Type B pancreatic cell (in vitro differentiated cells): ENCODE measurements around the gene SUPT3H. TPM values are rescaled to one million over a fixed set of nuclear protein-coding genes. Genes with fewer than 3 reads are reported as not detected.

Experiments used
- DNase-seq: peaks from one replicate; pipeline ENCODE4 v3.0.0; 2021; ENCODE audit warnings: mixed read lengths; ENCODE audit not compliant: unreplicated experiment; ENCODE audit errors: extremely low spot score
- H3K27ac Mint-ChIP-seq: 2 replicates; pipeline ENCODE4 v1.8.0; 2021; ENCODE audit warnings: mild to moderate bottlenecking, mixed read lengths
- H3K27me3 Mint-ChIP-seq: 2 replicates; pipeline ENCODE4 v1.8.0; 2021; ENCODE audit warnings: mixed read lengths
- H3K36me3 Mint-ChIP-seq: 2 replicates; pipeline ENCODE4 v1.8.0; 2021; ENCODE audit warnings: mixed read lengths
- H3K4me1 Mint-ChIP-seq: one replicate; pipeline ENCODE4 v1.8.0; 2021; ENCODE audit warnings: mixed read lengths; ENCODE audit not compliant: unreplicated experiment
- H3K4me3 Mint-ChIP-seq: 2 replicates; pipeline ENCODE4 v1.8.0; 2021; ENCODE audit warnings: mild to moderate bottlenecking, mixed read lengths
- H3K9me3 Mint-ChIP-seq: 2 replicates; pipeline ENCODE4 v1.8.0; 2021; ENCODE audit warnings: mixed read lengths
- total RNA-seq: library from RNA; stranded (reverse); gene quantifications from 2 replicates; pipeline ENCODE4 v1.2.1, GENCODE V29; 2021; ENCODE audit warnings: low replicate concordance
- TF ChIP-seq, protein P1 (sequence below): fragments of 200-600 bp; sonication (generic); conservative IDR thresholded peaks from 2 replicates; pipeline ENCODE4 v1.5.0; 2021; ENCODE audit warnings: antibody characterized with exemption, mild to moderate bottlenecking

SUPT3H gene
- total RNA-seq, 1 donor from 2014 or later: 18.4 TPM

DNA sequence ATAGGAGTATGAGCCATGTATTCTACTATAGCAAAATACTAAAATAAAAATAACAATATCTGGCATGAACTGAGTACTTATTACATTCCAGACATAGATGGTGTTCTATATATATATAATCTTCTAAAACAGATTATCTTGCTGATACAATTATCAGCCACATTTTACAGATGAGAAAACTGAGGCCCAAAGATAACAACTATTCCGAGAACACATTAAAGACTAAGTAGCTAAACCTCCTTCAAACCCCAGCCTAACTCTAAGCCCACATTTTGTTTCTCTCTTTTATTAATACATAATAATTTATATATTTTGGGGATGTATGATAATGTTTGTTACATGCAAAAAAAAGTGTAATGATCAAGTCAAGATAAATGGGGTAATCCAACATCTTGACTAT is 148.3 kb downstream of the SUPT3H start:
- H3K9me3 Mint-ChIP-seq: peaks cover 10% of the 10 kb centered on the region
- H3K27ac Mint-ChIP-seq: no peak overlapping the region
- no peaks in the 10 kb centered on the region for H3K27me3 Mint-ChIP-seq
- no peak overlapping the region for H3K4me3 Mint-ChIP-seq
- no peak for DNase-seq
- peaks cover 9% of the 10 kb centered on the region for H3K36me3 Mint-ChIP-seq
- TF ChIP-seq, protein P1, sequence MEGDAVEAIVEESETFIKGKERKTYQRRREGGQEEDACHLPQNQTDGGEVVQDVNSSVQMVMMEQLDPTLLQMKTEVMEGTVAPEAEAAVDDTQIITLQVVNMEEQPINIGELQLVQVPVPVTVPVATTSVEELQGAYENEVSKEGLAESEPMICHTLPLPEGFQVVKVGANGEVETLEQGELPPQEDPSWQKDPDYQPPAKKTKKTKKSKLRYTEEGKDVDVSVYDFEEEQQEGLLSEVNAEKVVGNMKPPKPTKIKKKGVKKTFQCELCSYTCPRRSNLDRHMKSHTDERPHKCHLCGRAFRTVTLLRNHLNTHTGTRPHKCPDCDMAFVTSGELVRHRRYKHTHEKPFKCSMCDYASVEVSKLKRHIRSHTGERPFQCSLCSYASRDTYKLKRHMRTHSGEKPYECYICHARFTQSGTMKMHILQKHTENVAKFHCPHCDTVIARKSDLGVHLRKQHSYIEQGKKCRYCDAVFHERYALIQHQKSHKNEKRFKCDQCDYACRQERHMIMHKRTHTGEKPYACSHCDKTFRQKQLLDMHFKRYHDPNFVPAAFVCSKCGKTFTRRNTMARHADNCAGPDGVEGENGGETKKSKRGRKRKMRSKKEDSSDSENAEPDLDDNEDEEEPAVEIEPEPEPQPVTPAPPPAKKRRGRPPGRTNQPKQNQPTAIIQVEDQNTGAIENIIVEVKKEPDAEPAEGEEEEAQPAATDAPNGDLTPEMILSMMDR: no peak
- H3K4me1 Mint-ChIP-seq: no peaks in the 10 kb centered on the region

DNA sequence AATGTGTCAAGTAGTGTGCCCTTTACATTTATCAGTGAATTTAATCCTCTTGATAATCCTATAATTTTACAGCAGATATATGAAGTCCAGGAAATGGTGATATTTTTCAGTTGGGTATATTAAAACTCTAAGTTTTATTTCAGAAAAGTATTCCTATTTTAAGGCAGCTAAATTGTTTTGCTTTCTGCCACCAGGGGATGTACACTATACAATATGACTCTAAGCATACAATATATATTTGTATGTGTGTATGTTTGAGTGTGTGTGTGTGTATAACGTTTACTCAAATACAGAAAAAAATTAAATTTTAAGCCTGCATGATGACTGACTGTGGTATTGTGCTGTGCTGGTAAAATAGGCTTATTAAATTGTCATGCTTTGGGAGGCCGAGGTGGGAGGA is 151.7 kb downstream of the SUPT3H start:
- Mint-ChIP-seq H3K36me3 (peaks cover 2% of the 10 kb centered on the region), H3K4me3 (no peak overlapping the region), H3K9me3 (peaks cover 2% of the 10 kb centered on the region), H3K27ac (no peak overlapping the region), H3K27me3 (no peaks in the 10 kb centered on the region), H3K4me1 (no peaks in the 10 kb centered on the region)
- TF ChIP-seq, protein P1: no peak
- no peak for DNase-seq

DNA sequence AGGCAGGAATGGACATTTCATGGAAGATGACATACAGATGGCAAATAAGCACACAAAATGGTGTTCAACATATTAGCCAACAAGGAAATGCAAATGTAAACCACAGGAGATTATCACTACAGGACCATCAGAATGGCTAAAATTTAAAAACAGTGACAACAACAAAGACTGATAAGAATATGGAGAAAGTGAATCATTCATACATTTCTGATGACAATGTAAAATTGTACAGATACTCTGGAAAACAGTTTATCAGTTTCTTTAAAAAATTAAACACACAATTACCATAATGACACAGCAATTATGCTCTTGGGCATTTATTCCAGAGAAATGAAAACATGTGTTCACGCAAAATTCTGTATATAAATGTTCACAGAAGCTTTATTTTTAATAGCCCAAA is 155.4 kb downstream of the SUPT3H start:
- H3K9me3 Mint-ChIP-seq: no peaks in the 10 kb centered on the region
- TF ChIP-seq, protein P1: no peak
- no peak overlapping the region for H3K27ac Mint-ChIP-seq
- no peak for DNase-seq
- no peaks in the 10 kb centered on the region for H3K4me1 Mint-ChIP-seq
- no peak overlapping the region for H3K4me3 Mint-ChIP-seq
- no peaks in the 10 kb centered on the region for H3K27me3 Mint-ChIP-seq
- H3K36me3 Mint-ChIP-seq: no peaks in the 10 kb centered on the region

DNA sequence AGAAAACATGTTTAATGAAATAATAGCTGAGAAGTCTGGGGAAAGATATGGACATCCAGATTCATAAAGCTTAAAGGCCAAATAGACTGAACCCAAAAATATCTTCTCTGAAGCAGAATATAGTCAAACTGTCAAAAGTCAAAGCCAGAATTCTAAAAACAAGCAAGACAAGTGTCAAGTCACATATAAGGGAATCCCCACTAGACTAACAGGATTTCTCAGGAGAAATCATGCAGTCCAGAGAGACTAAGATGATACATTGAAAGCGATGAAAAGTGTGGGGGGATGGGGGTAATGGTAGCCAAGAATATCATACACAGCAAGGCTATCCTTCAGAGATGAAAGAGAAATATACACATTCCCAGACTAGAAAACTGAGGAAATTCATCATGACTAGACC is 162.0 kb downstream of the SUPT3H start:
- H3K27ac Mint-ChIP-seq: no peak overlapping the region
- no peak overlapping the region for H3K4me3 Mint-ChIP-seq
- DNase-seq: no peak
- no peaks in the 10 kb centered on the region for H3K4me1 Mint-ChIP-seq
- peaks cover 7% of the 10 kb centered on the region for H3K36me3 Mint-ChIP-seq
- H3K9me3 Mint-ChIP-seq: peaks cover 8% of the 10 kb centered on the region
- H3K27me3 Mint-ChIP-seq: no peaks in the 10 kb centered on the region
- TF ChIP-seq, protein P1: no peak

DNA sequence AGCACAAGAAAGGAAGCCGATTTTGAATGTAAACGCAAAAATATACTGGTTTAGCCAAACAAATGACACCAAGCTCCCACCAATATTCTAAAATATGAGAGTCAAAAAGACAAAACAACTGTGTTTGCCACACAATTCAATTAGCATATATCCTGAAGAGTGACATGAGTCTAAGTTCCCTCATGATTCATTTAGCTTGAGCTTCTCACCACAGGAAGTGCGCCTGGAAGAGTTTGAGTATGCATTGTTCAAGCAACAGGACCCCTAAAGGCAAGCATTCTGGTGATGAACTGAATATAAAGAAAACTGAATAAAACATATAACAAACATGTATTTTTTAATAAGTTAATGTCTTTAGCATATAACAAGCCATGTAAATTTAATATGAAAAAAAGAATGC is 164.8 kb downstream of the SUPT3H start:
- H3K9me3 Mint-ChIP-seq: peaks cover 18% of the 10 kb centered on the region
- DNase-seq: no peak
- H3K27me3 Mint-ChIP-seq: no peaks in the 10 kb centered on the region
- no peak overlapping the region for H3K4me3 Mint-ChIP-seq
- H3K36me3 Mint-ChIP-seq: peaks cover 20% of the 10 kb centered on the region
- no peak overlapping the region for H3K27ac Mint-ChIP-seq
- no peaks in the 10 kb centered on the region for H3K4me1 Mint-ChIP-seq
- TF ChIP-seq, protein P1: no peak

DNA sequence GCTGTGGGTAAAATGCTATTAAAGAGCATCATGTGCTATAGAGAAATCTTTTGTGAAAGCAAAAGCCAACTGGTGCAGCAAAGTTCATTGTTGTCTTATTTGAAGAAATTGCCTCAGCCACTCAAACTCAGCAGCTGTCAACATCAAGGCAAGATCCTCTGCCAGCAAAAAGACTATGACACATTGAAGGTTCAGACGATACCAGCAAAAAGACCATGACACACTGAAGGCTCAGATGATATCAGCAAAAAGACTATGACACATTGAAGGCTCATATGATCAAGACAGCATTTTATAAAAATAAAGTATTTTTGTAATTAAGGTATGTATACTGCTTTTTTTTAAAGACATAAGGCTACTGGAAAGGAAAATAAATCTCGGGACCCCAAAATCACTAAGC is 168.0 kb downstream of the SUPT3H start:
- TF ChIP-seq, protein P1: no peak
- Mint-ChIP-seq H3K4me1 (no peaks in the 10 kb centered on the region), H3K4me3 (no peak overlapping the region), H3K27me3 (no peaks in the 10 kb centered on the region), H3K27ac (no peak overlapping the region), H3K36me3 (peaks cover 18% of the 10 kb centered on the region), H3K9me3 (peaks cover 10% of the 10 kb centered on the region)
- no peak for DNase-seq
